GM21367 (cell line): ENCODE results near the gene DPT.

ENCODE experiments used
- ATAC-seq: cut with Tn5 transposase; IDR thresholded peaks from one replicate; pipeline ENCODE4 v1.9.1; 2021; ENCODE audit not compliant: unreplicated experiment

DPT gene

DNA sequence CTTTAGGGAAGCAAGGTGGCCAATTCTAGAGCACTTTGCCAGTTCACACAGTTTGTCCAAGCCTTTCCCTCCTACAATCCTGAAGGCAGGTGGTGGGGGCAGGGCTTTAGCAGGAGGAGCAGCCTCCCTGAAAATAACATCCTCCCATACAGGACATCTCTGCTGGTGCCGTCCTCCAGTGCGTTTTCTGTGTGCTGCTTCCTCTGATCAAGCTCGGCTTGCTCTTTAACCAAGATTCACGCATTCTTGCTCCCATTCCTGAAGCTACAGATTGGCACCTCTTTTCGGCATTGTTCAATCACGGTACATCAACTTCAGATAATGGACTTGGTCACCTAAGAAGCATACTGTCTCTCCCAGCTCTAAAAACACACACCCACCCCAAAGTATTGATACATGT, 7.5 kb upstream of the DPT start:
- ATAC-seq, result no peak

GRCh38 chr1:168735974-168736373, 7.0 kb upstream of the DPT start:
- no peak for ATAC-seq

GRCh38 chr1:168734946-168735345, 5.9 kb upstream of the DPT start:
- no peak for ATAC-seq

- ATAC-seq, result no peak
Observed at GRCh38 chr1:168734271-168734670, 5.3 kb upstream of the DPT start.

DNA sequence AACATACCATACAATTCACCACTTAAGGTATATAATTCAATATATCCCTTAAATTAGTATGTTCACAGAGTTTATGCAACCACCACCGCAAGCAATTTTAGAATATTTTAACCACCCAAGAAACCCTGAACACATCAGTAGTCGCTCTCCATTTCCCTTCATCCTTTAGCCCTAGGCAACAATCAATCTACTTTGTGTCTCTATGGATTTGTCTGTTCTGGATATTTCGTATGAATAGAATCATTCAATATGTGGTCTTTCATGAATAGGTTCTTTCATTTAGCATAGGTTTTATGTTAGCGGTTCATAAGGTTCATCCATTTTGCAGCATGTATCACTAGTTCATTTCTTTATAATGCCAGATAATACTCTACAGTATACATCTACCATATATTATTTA, 4.2 kb upstream of the DPT start:
- ATAC-seq, result no peak

DNA sequence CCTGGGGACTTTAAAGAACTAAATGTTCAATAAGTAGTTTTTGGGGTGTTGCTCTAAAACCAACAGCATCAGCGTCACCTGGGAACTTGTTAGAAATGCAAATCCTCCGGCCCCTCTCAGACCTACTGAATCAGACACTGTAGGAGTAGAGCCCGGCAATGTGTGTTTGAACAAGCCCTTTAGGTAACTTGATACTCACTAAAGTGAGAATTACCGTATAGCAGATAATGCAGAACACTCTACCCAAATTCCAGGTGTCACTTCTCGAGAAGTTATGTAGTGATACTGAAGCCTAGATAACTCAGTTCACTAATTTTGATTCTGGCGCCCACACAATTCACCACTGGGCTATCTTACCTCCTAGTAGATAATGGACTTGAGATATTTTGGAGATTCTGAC, 3.7 kb upstream of the DPT start:
- ATAC-seq, result no peak

GRCh38 chr1:168731244-168731953, 2.4 kb upstream of the DPT start:
- ATAC-seq, result no peak

DNA sequence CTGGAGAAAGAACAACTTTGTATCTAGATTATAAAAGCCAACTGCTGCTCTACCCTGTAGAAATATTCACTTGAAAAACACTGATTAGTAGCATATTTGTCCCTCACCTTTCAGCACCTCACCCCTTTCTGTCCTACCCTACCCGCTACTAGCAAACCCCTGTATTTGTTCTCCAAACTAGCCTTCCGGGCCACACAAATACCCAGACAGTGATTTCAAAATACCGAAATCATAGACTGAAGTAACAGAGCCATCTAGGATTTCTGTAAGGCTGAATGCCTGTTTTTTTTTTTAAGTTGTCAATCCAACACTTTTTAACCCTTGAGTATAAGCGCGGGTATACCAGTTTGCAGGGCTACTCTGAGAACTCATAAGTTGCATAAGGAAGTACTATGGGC, 398 bp upstream of the DPT start:
- no peak for ATAC-seq

GRCh38 chr1:168726719-168727118, 2.3 kb downstream of the DPT start:
- no peak for ATAC-seq

DNA sequence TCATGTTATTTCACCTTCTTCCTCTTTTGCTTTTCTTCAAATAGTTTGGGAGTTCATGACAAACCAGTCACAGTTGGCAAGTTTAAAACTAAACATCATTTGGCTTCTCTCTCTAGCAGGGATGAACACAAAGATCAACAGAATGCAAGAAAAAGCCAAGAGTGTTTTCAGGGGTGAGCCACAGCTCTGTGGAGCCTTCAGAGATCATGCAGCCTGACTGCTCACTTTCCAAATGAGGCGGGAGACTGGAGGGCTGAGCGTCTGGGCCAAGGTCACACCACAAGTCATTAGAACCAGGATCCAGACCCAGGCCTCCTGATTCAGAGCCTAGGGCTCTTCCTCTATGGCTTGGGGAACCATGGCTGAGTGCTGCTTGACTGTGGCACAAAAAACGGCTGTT, 2.7 kb downstream of the DPT start:
- ATAC-seq, result no peak

- no peak for ATAC-seq
Observed at GRCh38 chr1:168725831-168726230, 3.2 kb downstream of the DPT start.

DNA sequence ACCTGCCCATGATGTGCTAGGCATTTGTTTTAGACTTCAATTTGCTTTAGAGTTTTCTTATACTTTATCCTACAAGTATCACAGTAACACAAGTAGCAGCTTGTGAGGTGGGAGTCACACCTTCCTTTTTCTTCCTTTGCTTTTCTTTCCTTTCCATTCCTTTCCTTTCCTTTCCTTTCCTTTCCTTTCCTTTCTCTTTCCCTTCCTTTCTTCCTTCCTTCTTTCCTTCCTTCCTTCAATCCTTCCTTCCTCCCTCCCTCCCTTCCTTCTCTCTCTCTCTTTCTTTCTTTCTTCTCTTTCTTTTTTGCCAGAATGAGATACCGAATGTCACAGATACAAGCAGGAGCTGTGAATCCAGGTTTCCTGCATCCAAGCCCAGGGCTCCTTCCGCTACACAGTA, 3.9 kb downstream of the DPT start:
- ATAC-seq, result no peak

DNA sequence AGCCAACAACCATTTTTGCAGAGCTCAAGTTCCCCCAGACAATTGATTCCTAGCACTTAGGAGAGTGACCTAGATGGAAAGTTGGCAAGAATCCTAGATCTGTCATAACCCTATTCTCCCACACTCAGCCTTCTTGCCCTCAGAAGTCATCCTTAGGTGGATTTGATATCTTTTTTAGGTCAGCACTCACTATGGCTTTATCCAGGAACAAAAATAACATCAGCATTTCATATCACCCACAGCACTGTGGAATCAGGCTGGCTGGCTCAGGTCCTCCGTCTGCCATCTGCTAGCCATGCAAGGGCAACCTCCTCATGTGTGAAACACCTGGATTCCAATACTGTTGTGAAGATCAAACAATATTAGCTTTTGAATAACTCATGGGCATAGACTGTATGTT, 6.0 kb downstream of the DPT start:
- ATAC-seq, result no peak

DNA sequence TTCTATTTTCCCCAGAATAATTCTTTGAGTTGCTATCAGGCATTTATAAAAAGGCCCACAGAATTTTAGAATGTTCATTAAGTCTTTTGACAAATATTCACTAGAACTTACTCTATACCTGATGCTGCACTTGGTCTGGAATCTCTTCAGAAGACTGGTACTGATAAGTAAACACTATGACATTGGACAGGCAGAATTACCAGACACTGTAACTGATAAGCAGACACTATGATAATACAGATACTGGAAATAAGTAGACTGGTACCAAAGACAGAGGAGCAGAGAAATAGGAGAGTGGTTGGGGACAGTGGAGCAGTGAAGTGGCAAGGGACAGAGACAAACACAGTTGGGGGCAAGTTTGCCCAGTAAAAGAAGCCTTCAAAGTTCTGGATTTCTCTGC, 8.2 kb downstream of the DPT start:
- ATAC-seq, result no peak

DNA sequence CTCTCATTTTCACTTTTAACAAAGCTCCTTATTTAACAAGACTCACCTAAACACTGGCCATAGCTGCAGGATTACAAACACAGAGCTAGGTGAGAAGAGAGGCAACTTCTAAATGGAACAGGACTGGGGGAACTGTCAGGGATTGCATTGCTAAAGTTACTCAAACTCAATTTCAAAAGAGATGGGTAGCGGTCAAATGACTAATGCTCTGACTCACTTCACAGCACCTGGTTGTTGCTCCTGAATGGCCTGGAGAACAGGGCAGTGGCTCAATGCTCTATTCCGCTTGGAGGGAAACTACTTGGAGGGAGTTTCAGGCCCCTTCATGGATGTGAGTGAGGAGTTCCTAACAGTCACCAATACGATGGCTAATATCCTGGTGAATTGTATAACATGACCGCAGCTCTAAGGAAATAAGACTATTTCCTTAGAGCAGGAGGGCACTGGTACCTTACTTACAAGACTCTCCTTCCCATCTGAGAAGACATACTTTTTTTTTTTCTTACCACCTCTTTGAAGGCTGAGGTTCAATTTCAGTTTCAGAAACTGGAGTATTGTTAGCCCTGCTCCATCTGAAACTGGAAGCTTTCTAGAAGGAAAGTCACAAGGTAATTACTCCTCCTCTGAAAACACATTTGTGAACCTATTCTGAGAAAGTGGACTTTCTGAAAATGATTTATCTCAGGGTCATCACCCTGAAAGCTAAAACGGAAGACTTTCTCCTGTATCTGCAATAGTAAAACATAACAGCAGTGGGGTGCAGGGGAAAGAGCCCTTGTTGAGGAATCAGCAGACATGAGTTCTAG, 9.5 kb downstream of the DPT start:
- ATAC-seq, result no peak

GRCh38 chr1:168717906-168718891, 10.8 kb downstream of the DPT start:
- ATAC-seq, result no peak

DNA sequence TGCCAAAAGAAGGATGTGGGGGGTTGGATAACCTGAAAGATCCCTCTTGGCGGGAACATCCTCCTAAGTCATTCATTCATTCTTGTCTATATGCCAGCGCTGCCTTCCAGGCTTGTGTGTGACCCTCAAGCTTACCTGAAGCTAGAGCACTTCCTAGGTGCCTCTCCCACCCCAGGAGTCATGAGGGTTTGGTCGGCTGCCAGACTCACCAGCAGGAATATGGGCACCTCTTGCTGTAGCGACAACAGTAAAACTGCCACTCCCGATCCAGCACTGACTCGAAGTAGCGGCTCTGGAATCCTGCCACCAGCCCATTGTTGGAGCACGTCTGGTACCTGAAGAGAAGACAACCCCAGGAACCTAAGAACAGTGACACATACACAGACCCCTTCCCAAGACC, 15.0 kb downstream of the DPT start:
- ATAC-seq, result no peak

GRCh38 chr1:168709405-168710363, 19.3 kb downstream of the DPT start:
- no peak for ATAC-seq

GRCh38 chr1:168708698-168709404, 20.2 kb downstream of the DPT start:
- no peak for ATAC-seq
